HG03159 (cell line): Measurements from ENCODE around the gene SIX4.

Experiments used
- ATAC-seq: cut with Tn5 transposase; IDR thresholded peaks from one replicate; pipeline ENCODE4 v1.9.1; 2021; ENCODE audit warnings: mild to moderate bottlenecking, moderate library complexity; ENCODE audit not compliant: unreplicated experiment

SIX4 gene

GRCh38 chr14:60662982-60663381 is 61.2 kb downstream of the SIX4 start:
- no peak for ATAC-seq

- ATAC-seq: no peak
These were observed 62.4 kb downstream of the SIX4 start for GRCh38 chr14:60661721-60662120.
